K562 (cell line): ENCODE data around the gene CCNL1. TPM values are rescaled to one million over a fixed set of nuclear protein-coding genes. Genes with fewer than 3 reads are reported as not detected.

ENCODE experiments used
- ATAC-seq: fragments of 200-7000 bp; cut with Tn5 transposase; 3 replicates; pipeline ENCODE4 v1.9.1; 2020; ENCODE audit warnings: moderate library complexity
- BruUV-seq: library from RNA; stranded (reverse); fragments of 400-500 nt; replicated peaks from 2 replicates; lab custom pipeline; 2021; lab: Mats Ljungman, UMichigan
- CTCF ChIA-PET: fragments of 300-600 bp; formaldehyde crosslinking; extraction: SDS; loops from one replicate; lab custom pipeline; 2021; ENCODE audit warnings: low intra/inter-chr PET ratio; lab: Yijun Ruan, JAX
- POLR2A ChIA-PET: fragments of 300-600, 350-650 bp; sonication (Branson Sonifier 250); formaldehyde crosslinking; extraction: SDS; loops from one replicate; lab custom pipeline; 2021; ENCODE audit warnings: antibody characterized with exemption, inconsistent platforms; lab: Yijun Ruan, JAX
- DNase-seq, 4 experiments: peaks; one replicate each; pipeline versions ENCODE4 v3.0.0 to v3.0.0-alpha.2; 2011 to 2018; ENCODE audit warnings: low spot score in 3 of 4, mixed read lengths in 3 of 4; ENCODE audit errors: extremely low read depth in 1 of 4
- FAIRE-seq: peaks from 2 replicates; lab custom pipeline; 2011; peaks lifted over from hg19 to GRCh38; lab: Jason Lieb, UNC
- H2AFZ ChIP-seq: 2 replicates; pipeline ENCODE4 v1.6.0; 2011; ENCODE audit warnings: low read depth, low read length, control low read depth, inconsistent platforms
- H3K27ac ChIP-seq: fragments of 200-600 bp; 3 replicates; pipeline ENCODE4 v1.8.0; 2011; ENCODE audit warnings: low read depth, mild to moderate bottlenecking, control low read depth, inconsistent platforms, low read length, moderate library complexity, mixed read lengths; ENCODE audit errors: extremely low read depth
- H3K27me3 ChIP-seq, 2 experiments: fragments of 300-600 bp in 1 of 2; 2 replicates in 1 of 2; 3 replicates in 1 of 2; pipeline versions ENCODE4 v1.6.0 to v1.8.0; 2011; ENCODE audit warnings: inconsistent platforms in 2 of 2, low read length in 2 of 2, mild to moderate bottlenecking in 1 of 2, mixed read lengths in 1 of 2, moderate library complexity in 1 of 2; ENCODE audit not compliant: control insufficient read depth in 2 of 2, insufficient read depth in 2 of 2
- H3K36me3 ChIP-seq: fragments of 300-600 bp; 3 replicates; pipeline ENCODE4 v1.8.0; 2011; ENCODE audit warnings: mild to moderate bottlenecking, low read length, inconsistent platforms; ENCODE audit not compliant: control insufficient read depth, insufficient read depth
- H3K4me1 ChIP-seq, 2 experiments: fragments of 200-600 bp in 1 of 2; replicated peaks in 1 of 2; 2 replicates in 1 of 2; 3 replicates in 1 of 2; pipeline versions ENCODE4 v1.5.1 to v1.8.0; 2011; ENCODE audit warnings: inconsistent platforms in 2 of 2, low read length in 2 of 2, mild to moderate bottlenecking in 1 of 2, mixed read lengths in 1 of 2, moderate library complexity in 1 of 2; ENCODE audit not compliant: control insufficient read depth in 2 of 2, insufficient read depth in 2 of 2
- H3K4me2 ChIP-seq: 2 replicates; pipeline ENCODE4 v1.6.1; 2011; ENCODE audit warnings: low read length, control low read depth, inconsistent platforms, mixed read lengths; ENCODE audit not compliant: insufficient read depth
- H3K4me3 ChIP-seq: fragments of 200-600 bp; sonication (generic), shearing (Covaris generic); 2 replicates; pipeline ENCODE4 v1.5.1; 2016; ENCODE audit warnings: control low read depth, inconsistent platforms
- H3K79me2 ChIP-seq: fragments of 200-600 bp; 3 replicates; pipeline ENCODE4 v1.8.0; 2011; ENCODE audit warnings: low read length, inconsistent platforms; ENCODE audit not compliant: control insufficient read depth, insufficient read depth
- H3K9ac ChIP-seq, 2 experiments: 2 replicates each; pipeline versions ENCODE4 v1.6.0 to v1.6.1; 2011; ENCODE audit warnings: low read depth in 2 of 2, low read length in 2 of 2, control low read depth in 1 of 2, inconsistent platforms in 1 of 2, mild to moderate bottlenecking in 1 of 2, mixed read lengths in 1 of 2; ENCODE audit not compliant: insufficient read depth in 1 of 2
- H3K9me1 ChIP-seq: one replicate; pipeline ENCODE4 v1.6.0; 2011; ENCODE audit warnings: inconsistent platforms, mild to moderate bottlenecking, low read length, moderate library complexity; ENCODE audit not compliant: control insufficient read depth, insufficient read depth
- H3K9me3 ChIP-seq: replicated peaks from 2 replicates; pipeline ENCODE4 v1.5.1; 2011; ENCODE audit warnings: low read depth, low read length, inconsistent platforms; ENCODE audit not compliant: control insufficient read depth, insufficient read depth
- H4K20me1 ChIP-seq: replicated peaks from 2 replicates; pipeline ENCODE4 v1.6.1; 2011; ENCODE audit warnings: low read length, inconsistent platforms, mixed read lengths; ENCODE audit not compliant: control insufficient read depth, insufficient read depth
- ARNT ChIP-seq, 2 experiments: fragments of 450-650 bp; IDR thresholded peaks; 2 replicates each; pipeline ENCODE4 v1.6.1; 2016; ENCODE audit warnings: mild to moderate bottlenecking in 1 of 2
- BACH1 ChIP-seq: fragments of 200-800 bp; sonication (Bioruptor generic); IDR thresholded peaks from 2 replicates; pipeline ENCODE4 v1.6.1; 2016; ENCODE audit warnings: missing genetic modification characterization, missing compliant biosample characterization
- BMI1 ChIP-seq: fragments of 150-350 bp; IDR thresholded peaks from 2 replicates; pipeline ENCODE4 v1.6.1; 2014; ENCODE audit warnings: low read length
- EZH2 ChIP-seq: IDR thresholded peaks from 2 replicates; pipeline ENCODE4 v1.6.1; 2012; ENCODE audit warnings: low read depth, mild to moderate bottlenecking, inconsistent platforms, low read length, borderline replicate concordance
- L3MBTL2 ChIP-seq: fragments of 450-650 bp; IDR thresholded peaks from 2 replicates; pipeline ENCODE4 v1.6.1; 2016; ENCODE audit warnings: mild to moderate bottlenecking, moderate library complexity
- NFXL1 ChIP-seq: fragments of 450-650 bp; formaldehyde crosslinking; IDR thresholded peaks from 2 replicates; pipeline ENCODE4 v1.4.0; 2021; ENCODE audit warnings: mild to moderate bottlenecking
- POLR2G ChIP-seq: fragments of 200-400 bp; formaldehyde crosslinking; IDR thresholded peaks from 2 replicates; pipeline ENCODE4 v1.6.1; 2017; ENCODE audit warnings: low read depth, mild to moderate bottlenecking, antibody characterized with exemption, low read length, moderate library complexity
- SAFB2 ChIP-seq: fragments of 200-400 bp; formaldehyde crosslinking; IDR thresholded peaks from 2 replicates; pipeline ENCODE4 v1.6.1; 2018; ENCODE audit warnings: borderline replicate concordance, low read length, low read depth, moderate library complexity; ENCODE audit not compliant: severe bottlenecking
- SMARCA4 ChIP-seq: fragments of 450-650 bp; IDR thresholded peaks from 2 replicates; pipeline ENCODE4 v1.6.1; 2016
- SREBF2 ChIP-seq: sonication (generic); formaldehyde crosslinking; IDR thresholded peaks from 2 replicates; pipeline ENCODE4 v1.4.0; 2020; ENCODE audit warnings: mild to moderate bottlenecking, missing genetic modification reagents
- ZNF121 ChIP-seq: sonication (generic); formaldehyde crosslinking; conservative IDR thresholded peaks from 2 replicates; pipeline ENCODE4 v1.8.0; 2022; ENCODE audit warnings: missing genetic modification reagents
- ZNF174 ChIP-seq: fragments of 250-450 bp; sonication (Bioruptor Pico); IDR thresholded peaks from 2 replicates; pipeline ENCODE4 v1.4.0; 2020; ENCODE audit warnings: mild to moderate bottlenecking
- ZNF408 ChIP-seq: fragments of 250-450 bp; sonication (Bioruptor Pico); IDR thresholded peaks from 2 replicates; pipeline ENCODE4 v1.4.0; 2020; ENCODE audit warnings: low read depth, mild to moderate bottlenecking, moderate library complexity
- ZNF707 ChIP-seq: fragments of 250-450 bp; sonication (Bioruptor Pico); conservative IDR thresholded peaks from 2 replicates; pipeline ENCODE4 v1.8.0; 2022; ENCODE audit warnings: inconsistent platforms, mild to moderate bottlenecking, moderate library complexity
- WGBS: fragments of 100-300 bp; shearing (Covaris generic); methylation state at CpG from one replicate; pipeline ENCODE4 v1.1.6; 2016; ENCODE audit warnings: low coverage, mixed read lengths; ENCODE audit not compliant: insufficient coverage; ENCODE audit errors: missing lambda C conversion rate; 5-methylcytosine and 5-hydroxymethylcytosine counted together
- in situ Hi-C: fragments of 300-500 bp; cut with MboI; formaldehyde crosslinking; loops from 4 replicates; pipeline ENCODE4 v1.15.0; 2018; ENCODE audit warnings: inconsistent platforms, mixed read lengths
- intact Hi-C: fragments of 100-400 bp; cut with micrococcal nuclease; formaldehyde crosslinking; loops from 2 replicates; pipeline ENCODE4 v1.14.2; 2022
- polyA plus RNA-seq, 8 experiments: library from polyadenylated mRNA; depleted of rRNA in 4 of 8; stranded (reverse) in 5 of 8; unstranded in 3 of 8; fragments of >200 nt; fragmentation: Nextera tagmentation in 2 of 8; fragmentation: Illumina TruSeq in 1 of 8; extraction: Ambion mirVana in 2 of 8; extraction: Trizol in 1 of 8; gene quantifications; 2 replicates each; pipeline versions ENCODE4 v1.2.1 to v1.2.3, GENCODE V29; 2011 to 2014; ENCODE audit warnings: inconsistent platforms in 1 of 8, missing spikeins in 1 of 8
- total RNA-seq, 7 experiments: library from RNA; depleted of rRNA in 6 of 7; stranded (reverse); fragments of >200 nt in 6 of 7; fragmentation: Illumina TruSeq in 2 of 7; extraction: Trizol in 2 of 7; gene quantifications; 2 replicates each; pipeline versions ENCODE4 v1.2.1 to v1.2.3, GENCODE V29; 2011 to 2021; ENCODE audit warnings: low replicate concordance in 1 of 7

The CCNL1 gene
- total and polyA plus RNA-seq, 9 of the 15 experiments (the other 6 are each of a cell fraction or from before 2014, with no cell fraction given), result 16.1 to 186 (median 132) TPM

DNA sequence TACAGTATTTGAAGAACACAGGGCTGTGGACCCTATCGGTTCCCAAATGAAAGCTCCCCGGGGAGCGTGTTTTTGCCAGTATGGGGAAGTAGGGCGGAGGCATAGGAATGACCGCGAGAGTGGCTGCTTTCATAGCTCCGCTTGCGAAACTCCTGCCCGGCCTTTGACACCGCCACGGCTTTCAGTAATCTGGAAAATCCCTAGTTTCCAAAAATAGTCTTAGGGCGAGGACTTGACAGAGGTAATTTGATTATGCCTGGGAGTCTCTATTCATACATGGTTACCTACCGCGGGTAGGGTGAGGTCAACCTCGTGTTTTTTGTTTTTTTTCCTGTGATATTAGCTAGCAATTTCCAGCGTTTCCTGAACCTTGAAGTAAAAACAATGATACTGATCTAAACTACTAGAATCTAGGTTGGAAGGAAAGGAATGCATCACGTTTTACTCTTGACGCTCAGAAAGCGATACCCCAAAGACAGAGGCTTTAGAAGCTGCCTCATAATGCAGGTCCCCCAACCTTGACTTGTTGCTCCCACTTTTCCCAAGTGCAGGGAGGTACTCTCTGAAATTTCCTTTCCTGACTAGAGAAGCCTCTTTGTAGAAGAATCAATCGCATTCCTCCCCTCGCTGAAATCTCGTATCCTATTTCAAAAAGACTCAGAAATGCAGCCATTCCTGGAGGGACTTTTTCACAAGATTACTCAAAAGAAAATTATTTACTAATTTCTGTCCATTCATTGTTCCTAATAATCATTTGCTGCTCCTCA is 894 bp upstream of the CCNL1 start:
- BruUV-seq, result no TSS peak
- ATAC-seq, result peak; percentile 53
- in situ Hi-C loops, result no loop called here
- TF ChIP-seq EZH2, result no peak
- TF ChIP-seq ARNT (IDR thresholded peaks at IDR 0.05), result 0 out of 4 replicates have a peak, but pooled peaks of 1 of the 2 experiments have one; percentile 16
- peak; percentile 75; the same call in 1 of the 2 replicates for TF ChIP-seq BACH1 (tag)
- TF ChIP-seq L3MBTL2, result peak; percentile 58; the same call in 1 of the 2 replicates
- no peak for TF ChIP-seq ZNF174 (CRISPR knock-in tag)
- no peak for TF ChIP-seq ZNF121 (CRISPR knock-in tag)
- no peak for TF ChIP-seq POLR2G
- no peak for TF ChIP-seq BMI1
- TF ChIP-seq ZNF408 (CRISPR knock-in tag), result no peak
- no peak for TF ChIP-seq ZNF707 (CRISPR knock-in tag)
- no peak for TF ChIP-seq NFXL1 (CRISPR knock-in tag)
- TF ChIP-seq SAFB2, result no peak
- no peak for TF ChIP-seq SMARCA4
- no peak for TF ChIP-seq SREBF2 (CRISPR knock-in tag)

More for the DNA sequence above, 894 bp upstream of the CCNL1 start:
- no peaks in the 10 kb centered on the region for H3K9me3 ChIP-seq
- peak in 3 of 4 experiments; percentile 24 to 71 (median 52) for DNase-seq
- POLR2A ChIA-PET, result interaction anchor here (0.6 to 6.0 kb wide), 24 partner anchors 8 to 778 kb away, joined by 3 to 272 read pairs (median 6); partner anchors contain the start of gene SSR3
- peaks cover 11 to 14% of the 10 kb centered on the region in 2 experiments; a peak in 4 of 5 replicates for H3K4me1 ChIP-seq
- H3K9me1 ChIP-seq, result no peaks in the 10 kb centered on the region
- peak overlapping the region; percentile 91 for H3K4me3 ChIP-seq
- WGBS, result 10% methylated on average over 22 of the region's 22 CpGs
- H3K27ac ChIP-seq, result peak overlapping the region; percentile 96
- CTCF ChIA-PET, result interaction anchor here (1.9 kb wide), 1 partner anchor 14 kb away, joined by 8 read pairs; no protein-coding TSS in a partner anchor
- peak overlapping the region; percentile 91 for H3K4me2 ChIP-seq
- FAIRE-seq, result no peak
- H3K36me3 ChIP-seq, result peaks cover 34% of the 10 kb centered on the region
- peaks cover 54% of the 10 kb centered on the region for H3K79me2 ChIP-seq
- H2AFZ ChIP-seq, result peak overlapping the region; percentile 75
- H4K20me1 ChIP-seq, result peaks cover 28% of the 10 kb centered on the region
- H3K27me3 ChIP-seq, result no peaks in the 10 kb centered on the region
- H3K9ac ChIP-seq, result peak overlapping the region; percentile 89 to 98
- intact Hi-C loops, result loop anchor here (1.0 to 2.0 kb wide), 3 partner anchors 14 to 78 kb away; no protein-coding TSS in a partner anchor
